NCI-H146 treated with DMSO at 0.1 percent for 48 hours (cell line): Measurements from ENCODE around the gene SMYD5.

Source experiments
- DNase-seq: peaks from one replicate; lab custom pipeline; 2025; ENCODE audit not compliant: unreplicated experiment; lab: John Stamatoyannopoulos, UW

SMYD5 gene

DNA sequence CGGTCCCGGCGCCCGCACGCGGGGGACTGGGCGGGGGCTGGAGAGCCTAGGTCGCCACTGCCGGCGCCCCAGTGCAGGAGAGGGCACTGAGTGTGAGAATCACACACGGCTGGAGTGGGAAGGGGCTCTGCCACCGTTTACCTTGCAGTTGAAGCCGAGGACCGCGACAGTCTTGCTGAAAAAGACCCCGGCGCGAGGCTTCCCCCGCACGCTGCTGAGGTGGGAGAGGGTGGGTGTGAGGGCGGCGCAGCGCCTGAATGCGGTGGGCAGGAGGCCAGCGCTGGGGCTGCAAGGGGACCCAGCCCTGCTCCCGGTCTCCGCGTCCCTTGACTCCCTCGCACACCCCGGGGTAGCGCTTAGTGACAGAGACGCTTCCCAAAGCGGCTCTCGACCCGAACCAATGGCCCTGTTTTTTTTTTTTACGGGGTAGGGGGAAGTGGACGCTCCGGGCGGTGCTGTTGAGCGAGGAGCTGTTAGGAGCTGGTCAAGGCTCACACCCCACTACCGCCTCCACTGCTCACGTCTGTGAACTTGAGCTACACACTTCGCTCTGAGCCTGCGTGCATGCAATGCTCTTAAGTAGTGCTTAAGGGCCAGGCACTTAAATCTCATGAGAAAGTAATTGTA lies 10.9 kb upstream of the SMYD5 start:
- DNase-seq: no peak

DNA sequence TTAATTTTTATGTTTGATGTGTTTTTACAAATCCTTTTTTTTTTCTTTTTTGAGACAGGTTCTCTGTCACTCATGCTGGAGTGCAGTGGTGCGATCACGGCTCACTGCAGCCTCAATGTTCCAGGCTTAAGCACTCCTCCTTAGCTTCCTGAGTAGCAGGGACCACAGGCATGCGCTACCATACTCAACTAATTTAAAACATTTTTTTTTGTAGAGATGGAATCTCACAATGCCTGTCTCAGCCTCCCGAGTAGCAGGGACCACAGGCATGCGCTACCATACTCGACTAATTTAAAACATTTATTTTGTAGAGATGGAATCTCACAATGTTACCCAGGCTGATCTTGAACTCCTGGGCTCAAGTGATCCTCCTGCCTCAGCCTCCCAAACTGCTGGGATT lies 8.4 kb upstream of the SMYD5 start:
- DNase-seq: no peak

DNA sequence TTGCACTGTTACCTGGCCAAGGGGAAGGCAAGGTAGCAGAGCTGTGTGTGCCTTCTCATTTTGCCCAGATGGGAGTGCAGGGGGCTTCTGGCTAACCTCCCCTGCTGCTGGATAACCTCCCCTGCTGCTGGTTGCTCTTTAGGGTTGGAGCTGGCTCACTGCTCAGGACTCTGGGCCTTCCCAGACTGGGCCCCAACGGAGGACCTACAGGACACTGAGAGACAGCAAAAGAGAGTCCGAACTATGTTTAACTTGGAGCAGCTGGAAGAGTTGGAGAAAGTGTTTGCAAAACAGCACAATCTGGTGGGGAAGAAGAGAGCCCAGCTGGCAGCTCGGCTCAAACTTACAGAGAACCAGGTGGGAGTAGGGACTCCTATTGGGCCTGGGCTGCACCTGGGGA lies 5.8 kb upstream of the SMYD5 start:
- DNase-seq: no peak

DNA sequence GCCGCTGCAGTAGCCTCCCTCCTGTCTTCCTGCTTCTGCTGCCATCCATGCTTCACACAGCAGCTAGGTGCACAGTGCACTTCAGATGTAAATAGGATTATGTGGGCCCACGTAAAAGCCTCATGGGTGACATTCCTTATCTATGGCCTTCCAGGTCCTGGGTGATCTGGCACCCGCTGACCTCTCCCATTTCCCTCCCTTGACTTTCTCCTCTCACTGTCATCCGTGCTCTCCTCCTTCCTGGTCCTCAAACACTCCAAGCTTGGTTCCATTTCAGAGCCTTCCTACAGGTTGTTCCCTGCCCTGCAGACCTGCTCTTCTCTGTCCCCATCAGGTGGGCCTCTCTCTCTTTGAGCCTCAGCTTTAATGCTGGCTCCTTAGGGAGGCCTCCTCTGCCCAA lies 4.0 kb upstream of the SMYD5 start:
- DNase-seq: no peak

DNA sequence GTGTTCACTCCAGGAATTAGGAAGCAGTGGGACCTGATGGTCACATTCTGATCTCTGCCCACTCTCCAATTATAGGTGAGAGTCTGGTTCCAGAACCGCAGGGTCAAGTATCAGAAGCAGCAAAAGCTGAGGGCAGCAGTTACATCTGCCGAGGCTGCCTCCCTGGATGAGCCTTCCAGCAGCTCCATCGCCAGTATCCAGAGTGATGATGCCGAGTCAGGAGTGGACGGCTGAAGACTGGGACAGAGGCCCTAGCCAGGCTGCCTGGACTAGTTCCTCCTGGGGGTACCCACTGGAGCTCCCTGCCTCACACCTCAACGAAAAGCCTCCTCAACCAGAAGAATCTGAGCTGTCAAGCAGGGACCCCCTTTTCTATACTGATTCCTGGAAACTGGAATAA lies 3.3 kb upstream of the SMYD5 start:
- DNase-seq: no peak

DNA sequence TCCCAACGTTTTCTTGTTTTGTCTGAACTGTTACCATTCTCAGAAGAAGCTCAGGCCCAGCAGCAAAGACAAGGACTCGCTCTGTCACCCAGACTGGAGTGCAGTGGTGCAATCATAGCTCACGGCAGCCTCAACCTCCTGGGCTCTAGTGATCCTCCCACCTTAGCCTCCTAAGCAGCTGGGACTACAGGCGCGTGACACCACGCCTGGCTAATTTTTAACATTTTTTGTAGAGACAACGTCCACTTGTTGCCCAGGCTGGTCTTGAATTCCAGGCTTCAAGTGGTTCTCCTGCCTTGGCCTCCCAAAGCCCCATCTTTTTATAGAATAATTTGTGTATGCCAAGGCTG lies 2.0 kb upstream of the SMYD5 start:
- DNase-seq: no peak

DNA sequence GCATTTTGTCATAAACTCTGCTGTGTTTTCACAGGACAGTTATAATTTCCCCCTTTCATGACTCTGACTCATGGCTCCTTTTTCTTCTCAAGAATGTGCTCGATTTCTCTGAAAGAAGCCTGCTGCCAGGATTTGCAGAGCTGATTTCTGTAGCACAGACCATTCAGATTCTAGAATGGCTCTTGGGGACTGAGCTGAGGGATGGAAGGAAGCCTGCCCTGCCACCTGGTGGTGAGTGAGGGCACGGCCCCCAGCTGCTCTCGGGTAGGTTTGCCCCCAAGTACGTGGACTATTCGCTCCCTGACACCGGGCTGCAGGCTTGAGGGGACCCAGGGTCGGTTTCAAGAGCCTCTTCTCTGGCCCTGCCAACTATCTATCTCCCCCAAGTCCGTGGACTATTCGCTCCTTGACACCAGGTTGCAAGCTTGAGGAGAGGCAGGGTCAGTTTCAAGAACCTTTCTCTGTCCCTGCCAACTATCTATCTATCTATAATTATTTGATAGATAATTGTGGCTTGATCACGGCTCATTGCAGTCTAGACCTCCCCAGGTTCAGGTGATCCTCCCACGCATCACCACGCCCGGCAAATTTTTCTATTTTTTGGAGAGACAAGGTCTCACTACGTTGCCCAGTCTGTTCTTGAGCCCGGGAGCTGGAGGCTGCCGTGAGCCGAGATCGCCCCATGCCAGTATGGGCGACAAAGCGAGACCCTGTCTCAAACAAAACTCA lies 1.4 kb upstream of the SMYD5 start:
- peak; percentile 37 for DNase-seq

DNA sequence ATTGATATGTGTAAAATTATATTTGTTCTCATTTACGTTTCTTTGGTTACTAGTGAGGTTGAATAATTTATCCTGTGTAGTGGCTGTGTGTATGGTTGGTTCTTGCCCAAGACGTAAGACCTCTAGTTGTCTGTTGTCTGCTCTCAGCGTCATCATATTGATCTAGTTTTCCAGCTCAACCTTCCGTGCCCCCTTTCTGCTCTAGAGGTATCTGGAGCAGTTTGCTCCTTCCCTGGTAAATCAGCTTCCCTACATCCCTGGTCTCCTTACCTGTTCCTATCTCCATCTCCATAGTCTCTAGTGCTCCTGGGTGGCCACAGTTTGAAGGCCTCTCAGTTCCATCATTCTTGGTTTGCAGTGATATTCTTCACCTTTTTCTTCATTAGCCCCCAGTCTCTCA lies 1.2 kb downstream of the SMYD5 start:
- DNase-seq: peak; percentile 6

DNA sequence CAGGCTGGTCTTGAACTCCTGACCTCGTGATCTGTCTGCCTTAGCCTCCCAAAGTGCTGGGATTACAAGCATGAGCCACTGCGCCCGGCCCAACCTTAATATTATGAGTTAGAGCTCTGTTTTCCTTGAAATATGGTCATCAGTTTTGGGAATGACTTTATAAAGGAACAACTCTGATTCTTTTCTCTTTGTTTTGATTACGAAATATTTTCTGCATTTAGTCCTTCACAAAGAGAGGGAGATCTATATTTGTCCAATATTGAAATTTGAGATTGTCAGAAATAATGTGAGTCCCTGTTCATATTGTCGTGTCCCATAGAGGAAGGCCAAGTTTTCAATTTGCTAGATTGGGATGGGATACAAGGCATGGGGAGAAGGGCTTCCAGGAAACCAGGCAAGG lies 3.1 kb downstream of the SMYD5 start:
- DNase-seq: no peak

DNA sequence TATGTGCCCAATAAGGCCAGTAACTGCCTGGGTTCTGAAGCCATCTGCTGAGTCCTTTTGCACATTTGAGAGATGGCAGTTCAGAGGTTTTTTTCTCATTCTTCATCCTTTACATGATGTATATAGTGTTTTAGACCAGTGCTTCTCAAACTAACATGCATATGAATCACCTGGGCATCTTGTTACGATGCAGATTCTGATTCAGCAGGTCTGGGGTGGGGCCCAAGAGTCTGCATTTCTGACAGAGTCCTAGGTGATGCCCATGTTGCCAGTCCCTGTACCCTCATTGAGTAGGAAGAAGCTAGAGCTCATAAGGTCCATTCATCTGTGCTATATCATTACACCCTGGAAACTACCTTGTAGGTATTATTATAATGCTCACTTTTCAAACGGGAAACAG lies 3.8 kb downstream of the SMYD5 start:
- no peak for DNase-seq

DNA sequence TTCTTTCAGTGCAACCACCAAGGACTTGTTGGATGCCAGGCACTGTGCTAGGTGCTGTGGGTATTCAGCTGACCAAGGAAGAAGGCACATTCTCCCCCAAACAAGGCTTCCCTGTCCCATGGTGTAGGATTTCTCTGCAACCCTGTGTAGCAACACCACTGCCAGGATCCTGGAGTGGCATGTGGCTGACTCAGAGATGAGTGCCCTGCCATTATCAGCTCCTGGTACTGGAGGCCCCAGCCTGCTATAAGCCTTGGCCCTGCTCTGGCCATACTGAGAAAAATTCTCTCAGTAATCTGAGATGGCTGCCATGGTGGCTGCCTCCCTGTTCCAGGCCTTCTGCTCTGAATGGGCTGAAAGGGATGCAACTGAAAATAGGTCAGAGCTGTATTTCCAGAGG lies 4.3 kb downstream of the SMYD5 start:
- no peak for DNase-seq

DNA sequence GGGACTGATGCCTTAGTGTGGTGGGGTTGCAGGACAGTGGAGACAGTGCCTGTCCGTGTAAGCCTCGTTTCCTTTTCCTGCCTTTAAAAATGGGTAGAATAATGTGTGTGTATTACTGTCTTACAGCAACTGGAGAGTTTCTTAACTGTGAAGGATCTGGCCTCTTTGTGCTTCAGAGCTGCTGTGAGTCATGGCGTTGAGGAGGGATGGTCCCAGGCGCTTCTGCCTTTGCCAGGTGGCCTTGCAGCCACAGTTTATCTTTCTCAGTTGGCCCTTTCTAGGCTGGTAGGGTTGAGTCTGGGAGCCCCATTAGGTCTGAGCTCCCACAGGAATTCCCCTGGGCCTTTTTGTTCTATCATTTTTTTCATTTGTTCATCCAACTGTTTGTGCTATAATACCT lies 9.8 kb downstream of the SMYD5 start:
- DNase-seq: no peak

DNA sequence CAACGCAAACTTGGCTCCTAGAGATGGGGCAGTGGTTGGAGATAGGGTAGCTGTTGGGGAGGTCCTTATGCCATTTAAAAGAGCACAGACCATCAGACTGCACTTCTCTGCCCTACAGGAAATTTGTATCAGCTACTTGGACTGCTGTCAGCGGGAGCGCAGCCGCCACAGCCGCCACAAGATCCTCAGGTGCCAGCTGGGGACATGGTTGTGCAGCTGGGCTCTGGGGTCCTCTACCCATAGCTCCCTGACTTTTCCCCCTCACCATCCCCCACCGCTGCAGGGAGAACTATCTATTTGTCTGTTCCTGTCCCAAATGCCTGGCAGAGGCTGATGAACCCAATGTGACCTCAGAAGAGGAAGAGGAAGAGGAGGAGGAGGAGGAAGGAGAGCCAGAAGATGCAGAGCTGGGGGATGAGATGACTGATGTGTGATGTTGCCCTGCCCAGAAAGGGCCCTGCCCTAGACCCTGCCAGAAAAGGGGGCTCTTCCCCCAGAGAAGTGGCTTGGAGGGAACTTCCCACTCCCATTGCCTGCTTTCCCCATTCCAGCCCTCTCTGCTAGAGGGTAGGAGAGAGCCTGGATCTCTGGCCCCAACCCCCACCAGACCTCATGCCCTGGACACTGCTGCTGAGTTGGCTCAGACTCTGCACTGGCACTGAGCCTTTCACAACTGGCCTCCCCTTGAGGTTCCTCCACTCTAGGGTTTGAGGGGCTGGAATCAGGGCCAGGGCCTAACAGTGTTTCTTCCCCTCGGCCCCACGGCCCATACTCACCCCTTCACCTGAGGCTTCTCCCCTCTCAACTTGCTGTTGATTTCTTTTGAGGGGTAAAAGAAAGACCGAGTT lies 11.7 kb downstream of the SMYD5 start:
- DNase-seq: no peak

DNA sequence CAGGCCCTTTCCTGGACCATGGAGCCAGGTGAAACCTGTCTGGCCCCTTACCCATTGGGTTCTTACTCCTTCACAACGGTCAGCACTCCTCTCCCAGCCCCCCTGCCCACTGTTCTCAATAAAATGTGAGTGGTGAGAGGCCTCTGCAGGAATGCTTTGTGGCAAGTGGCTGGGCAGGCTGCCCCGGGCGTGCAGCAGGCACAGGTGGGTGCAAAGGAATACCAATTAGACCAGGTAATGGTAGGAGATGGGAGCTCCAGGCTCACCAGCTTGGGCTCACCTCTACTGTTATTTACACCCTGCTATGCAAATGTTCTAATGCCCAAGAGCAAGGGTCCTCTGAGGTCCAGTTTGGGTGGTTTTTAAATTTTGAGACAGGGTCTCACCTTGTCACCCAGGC lies 13.0 kb downstream of the SMYD5 start:
- DNase-seq: no peak

DNA sequence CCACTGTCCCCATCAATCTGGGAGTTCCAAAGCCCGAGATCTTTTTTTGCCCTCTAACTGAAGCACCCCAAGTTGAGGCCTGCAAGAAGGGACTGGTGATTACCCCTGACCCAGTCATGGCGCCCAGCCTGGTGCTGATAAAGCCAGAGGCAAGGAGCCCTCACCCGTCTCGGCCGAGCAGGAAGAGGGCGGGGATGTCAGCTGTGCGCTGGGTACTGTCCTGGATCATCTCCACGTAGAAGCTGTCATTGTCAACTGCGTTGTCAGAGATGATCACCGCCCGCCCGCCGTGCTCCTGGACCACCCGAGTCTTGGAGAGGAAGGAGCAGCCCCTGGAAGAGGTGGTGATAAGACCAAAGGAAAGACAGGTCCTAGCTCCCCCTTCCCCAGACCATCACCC lies 14.6 kb downstream of the SMYD5 start:
- DNase-seq: no peak

DNA sequence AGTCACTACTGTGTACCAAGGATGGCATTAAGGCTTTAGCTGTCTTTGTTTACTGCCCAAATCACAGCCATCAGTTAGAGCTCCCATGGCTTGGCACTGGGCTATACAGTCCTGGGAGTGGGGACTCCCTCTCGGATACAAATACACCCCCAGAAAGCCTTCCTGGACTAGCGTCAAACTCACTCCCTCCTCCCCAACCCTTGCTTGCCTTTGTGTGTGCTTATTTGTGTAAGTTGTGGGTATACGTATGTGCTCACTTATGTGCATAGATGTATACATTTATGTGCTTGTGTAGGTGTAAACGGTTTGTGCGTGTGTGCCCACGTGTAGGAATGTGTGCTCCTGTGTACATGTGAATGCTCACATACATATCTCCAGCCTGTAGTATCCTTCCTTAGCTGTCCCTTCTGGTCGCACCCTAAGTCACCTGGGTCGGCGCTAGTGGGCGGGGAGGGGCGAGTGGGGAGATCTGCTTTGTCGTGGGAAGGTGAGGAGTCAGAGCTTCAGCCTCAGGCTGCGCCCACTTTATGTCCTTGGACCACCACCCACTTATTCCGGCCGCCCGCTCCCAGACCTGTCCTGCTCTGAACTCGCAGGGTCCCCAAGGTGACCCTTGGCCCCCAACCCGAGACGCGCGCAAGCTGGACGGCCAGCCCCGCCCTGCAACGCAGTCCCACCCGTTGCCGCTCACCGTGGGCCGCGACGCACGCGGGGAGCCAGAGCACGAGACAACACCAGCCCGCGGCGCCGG lies 18.5 kb downstream of the SMYD5 start:
- no peak for DNase-seq

DNA sequence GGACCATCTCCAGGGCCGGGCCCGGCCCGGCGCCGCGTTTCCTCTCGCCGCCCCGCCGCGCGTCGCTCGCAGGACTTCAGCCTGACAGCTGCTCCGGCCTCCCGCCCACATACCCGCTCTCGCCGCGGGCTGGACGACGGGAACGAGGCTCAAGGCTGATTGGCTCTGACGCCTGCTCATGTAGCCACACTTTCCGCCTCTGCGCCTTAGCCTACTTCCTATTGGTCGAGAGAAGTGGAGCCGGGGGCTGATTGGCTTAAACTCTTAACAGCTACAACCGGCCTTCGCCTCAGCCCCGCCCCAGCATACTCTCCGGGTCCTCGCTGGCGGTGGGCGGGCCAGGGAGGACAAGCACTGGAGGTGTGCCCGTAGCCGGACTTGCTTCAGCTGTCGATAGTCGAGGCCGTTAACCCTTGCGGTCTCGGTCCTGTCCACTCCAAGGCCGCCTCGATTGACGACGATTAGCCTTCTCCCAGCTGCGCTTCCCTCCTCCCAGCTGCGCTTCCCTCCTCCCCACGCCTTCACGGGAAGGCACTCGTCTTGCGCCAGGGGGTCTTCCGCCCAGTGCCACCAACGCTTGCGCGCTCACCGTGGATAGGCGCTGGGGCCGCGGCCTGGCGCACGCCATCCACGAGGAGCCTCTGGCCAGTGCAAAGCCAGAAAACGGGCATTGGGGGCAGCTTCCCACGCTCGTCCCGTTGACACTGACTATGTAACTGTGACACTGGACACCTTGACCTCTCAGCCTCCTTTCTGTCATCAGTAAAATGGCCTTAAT lies 19.3 kb downstream of the SMYD5 start, which contains the start of gene PRADC1:
Gene PRADC1 (minus strand): TSS at position 86 of the 778 bp plus-strand sequence. CDS start 79 bp downstream, at position 7.
- DNase-seq: peak; percentile 97

DNA sequence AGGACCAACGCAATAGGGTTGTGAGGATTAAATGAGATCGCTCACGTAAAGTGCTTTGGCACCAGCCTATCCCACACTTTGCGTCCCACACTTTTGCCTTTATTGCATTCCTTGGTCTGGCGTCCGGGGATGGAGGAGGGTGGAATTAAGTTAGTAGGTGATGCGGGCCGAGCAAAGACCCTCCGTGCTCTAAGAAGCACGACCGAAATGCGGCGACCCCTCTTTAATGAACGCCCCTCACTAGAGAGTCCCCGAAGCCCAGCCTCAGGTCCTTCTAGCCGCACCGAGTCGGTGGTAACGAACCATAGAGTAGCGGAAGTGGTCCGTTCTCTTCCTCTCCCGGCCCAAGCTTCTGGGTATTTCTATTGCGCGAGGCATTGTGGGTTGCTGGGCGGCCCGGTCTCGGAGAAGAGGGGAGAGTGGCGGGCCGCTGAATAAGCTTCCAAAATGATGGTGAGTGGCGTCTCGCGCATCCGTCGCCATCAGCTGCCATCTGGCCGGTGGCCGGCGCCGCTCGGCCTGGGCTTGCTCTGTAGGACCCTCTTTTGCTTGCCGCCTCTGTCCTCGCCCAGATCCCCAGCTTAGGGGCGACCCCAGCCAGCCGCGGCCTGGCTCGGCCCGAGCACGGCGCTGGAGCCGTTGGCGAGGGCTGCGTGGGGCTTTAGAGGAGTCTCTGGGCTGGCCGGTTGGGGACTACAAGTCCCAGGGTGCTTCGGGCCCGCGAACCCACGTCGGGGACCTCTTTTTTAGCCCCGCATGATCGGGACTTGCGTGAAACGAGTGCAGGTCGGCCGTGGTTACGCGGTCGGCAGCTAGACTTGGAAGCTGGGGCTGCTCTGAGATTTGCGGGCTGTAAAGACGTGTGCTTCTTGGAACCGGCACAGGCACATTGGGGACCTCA lies 20.1 kb downstream of the SMYD5 start, which contains the start of gene CCT7:
Gene CCT7 (plus strand): TSS at position 377 of the 901 bp plus-strand sequence. CDS start 71 bp downstream, at position 448.
- peak; percentile 85 for DNase-seq

DNA sequence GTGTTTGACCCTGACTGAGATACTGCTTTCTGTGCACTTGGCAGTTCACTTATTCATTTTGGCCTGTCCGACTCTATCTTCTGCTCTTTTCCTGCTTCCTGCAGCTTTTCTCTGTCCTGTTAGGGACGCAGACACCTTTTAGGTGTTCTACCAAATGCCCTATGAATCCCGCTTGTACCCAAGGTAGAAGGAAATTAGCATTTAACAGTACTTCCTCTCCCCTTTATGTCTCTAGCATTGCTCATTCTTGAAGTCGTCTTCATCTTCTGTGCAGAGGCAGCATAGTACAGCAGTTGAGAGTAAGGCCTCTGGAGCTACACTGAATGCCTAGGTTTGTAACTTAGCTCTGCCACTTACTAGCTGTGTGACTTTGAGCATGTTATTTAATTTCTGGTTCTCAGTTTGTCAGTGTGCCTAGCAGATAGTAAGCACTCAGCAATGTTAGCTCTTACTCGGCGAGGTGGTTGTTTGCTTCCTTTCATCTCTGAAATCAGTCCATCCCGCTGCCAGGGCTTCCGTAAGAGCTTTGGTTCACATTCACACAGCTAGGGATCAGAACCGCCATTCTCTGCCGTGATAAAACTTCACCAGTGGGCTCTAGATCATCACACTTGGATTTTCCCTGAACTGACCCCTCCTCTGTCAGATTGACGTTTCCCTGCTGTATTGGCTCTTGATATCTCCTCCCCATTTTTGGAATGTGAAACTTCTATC lies 21.4 kb downstream of the SMYD5 start:
- no peak for DNase-seq
